Breast epithelium (tissue), 3 donors: ENCODE data around the gene EFNA4.

Experiments used
- POLR2A ChIP-seq: fragments of 450-650 bp; IDR thresholded peaks from one replicate; pipeline ENCODE4 v1.6.1; 2016; ENCODE audit warnings: antibody characterized with exemption, mild to moderate bottlenecking, moderate library complexity
- POLR2AphosphoS5 ChIP-seq, 3 donors: sonication (generic); formaldehyde crosslinking; IDR thresholded peaks; one replicate each; pipeline ENCODE4 v1.6.1; 2017; ENCODE audit warnings: antibody characterized with exemption in 3 of 3
- TF ChIP-seq, protein P1 (sequence below), 3 donors: fragments of 450-650 bp; IDR thresholded peaks; one replicate each; pipeline ENCODE4 v1.5.1; 2016 to 2017; ENCODE audit warnings: antibody characterized with exemption in 3 of 3, mild to moderate bottlenecking in 3 of 3, moderate library complexity in 3 of 3

DNA sequence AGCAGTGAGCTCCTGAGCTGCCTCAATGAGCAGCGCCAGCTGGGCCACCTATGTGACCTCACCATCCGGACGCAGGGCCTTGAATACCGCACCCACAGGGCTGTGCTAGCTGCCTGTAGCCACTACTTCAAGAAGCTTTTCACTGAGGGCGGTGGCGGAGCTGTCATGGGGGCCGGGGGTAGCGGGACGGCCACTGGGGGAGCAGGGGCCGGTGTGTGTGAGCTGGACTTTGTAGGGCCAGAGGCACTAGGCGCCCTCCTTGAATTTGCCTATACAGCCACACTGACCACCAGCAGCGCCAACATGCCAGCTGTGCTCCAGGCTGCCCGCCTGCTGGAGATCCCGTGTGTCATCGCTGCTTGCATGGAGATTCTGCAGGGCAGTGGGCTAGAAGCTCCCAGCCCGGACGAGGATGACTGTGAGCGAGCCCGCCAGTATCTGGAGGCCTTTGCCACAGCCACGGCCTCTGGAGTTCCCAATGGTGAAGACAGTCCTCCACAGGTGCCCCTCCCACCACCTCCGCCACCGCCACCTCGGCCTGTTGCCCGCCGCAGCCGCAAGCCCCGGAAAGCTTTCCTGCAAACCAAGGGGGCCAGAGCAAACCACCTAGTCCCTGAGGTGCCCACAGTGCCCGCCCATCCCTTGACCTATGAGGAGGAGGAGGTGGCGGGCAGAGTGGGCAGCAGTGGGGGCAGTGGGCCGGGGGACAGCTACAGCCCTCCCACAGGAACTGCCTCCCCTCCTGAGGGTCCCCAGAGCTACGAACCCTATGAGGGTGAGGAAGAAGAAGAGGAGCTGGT is 48.6 kb upstream of the EFNA4 start:
- TF ChIP-seq, protein P1, sequence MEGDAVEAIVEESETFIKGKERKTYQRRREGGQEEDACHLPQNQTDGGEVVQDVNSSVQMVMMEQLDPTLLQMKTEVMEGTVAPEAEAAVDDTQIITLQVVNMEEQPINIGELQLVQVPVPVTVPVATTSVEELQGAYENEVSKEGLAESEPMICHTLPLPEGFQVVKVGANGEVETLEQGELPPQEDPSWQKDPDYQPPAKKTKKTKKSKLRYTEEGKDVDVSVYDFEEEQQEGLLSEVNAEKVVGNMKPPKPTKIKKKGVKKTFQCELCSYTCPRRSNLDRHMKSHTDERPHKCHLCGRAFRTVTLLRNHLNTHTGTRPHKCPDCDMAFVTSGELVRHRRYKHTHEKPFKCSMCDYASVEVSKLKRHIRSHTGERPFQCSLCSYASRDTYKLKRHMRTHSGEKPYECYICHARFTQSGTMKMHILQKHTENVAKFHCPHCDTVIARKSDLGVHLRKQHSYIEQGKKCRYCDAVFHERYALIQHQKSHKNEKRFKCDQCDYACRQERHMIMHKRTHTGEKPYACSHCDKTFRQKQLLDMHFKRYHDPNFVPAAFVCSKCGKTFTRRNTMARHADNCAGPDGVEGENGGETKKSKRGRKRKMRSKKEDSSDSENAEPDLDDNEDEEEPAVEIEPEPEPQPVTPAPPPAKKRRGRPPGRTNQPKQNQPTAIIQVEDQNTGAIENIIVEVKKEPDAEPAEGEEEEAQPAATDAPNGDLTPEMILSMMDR (IDR thresholded peaks at IDR 0.05), result no peak
- TF ChIP-seq POLR2AphosphoS5 (IDR thresholded peaks at IDR 0.05) (no peak), POLR2A (no peak)
